GM19452 (cell line): ENCODE data around the gene MPZL2.
A peak's percentile ranks its signal among the peaks of the same experiment; 100 is the strongest.

Source experiments
- ATAC-seq: cut with Tn5 transposase; IDR thresholded peaks from one replicate; pipeline ENCODE4 v1.9.1; 2021; ENCODE audit not compliant: unreplicated experiment

Gene MPZL2

DNA sequence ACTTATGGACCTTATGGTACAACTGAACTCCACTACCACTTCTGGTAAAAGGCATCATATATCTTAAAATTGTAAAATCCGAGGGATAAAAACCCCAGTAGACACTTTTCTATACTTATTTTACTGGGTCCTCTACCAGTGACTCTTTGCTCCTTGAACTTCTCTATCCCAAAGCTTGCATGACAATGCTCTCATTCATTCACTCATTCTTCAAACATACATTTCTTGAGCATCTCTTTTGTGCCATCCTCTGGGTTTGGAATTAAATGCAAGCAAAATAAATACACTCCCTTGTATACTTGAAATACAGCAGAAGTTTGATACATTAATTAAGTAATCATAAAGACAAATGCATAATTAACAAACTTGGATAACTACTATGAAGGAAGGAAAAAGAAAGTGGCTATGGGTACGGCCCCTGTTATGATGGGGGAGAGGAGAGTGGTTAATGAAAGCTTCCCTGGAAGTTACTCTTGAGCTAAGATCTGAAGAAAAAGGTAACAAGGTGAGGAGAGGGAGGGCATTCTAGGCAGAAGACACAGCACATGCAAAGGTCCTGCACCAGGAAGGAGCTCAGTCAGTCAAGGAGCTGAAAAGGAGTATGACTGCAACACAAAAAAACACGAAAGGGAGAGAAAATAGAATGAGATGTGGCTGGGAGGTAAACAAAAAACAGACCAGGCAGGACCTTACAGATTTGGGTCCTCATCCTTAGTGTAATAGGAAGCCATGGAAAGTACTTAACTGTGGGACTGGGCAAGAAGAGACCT is 19.9 kb downstream of the MPZL2 start:
- ATAC-seq, result no peak

- no peak for ATAC-seq
These were observed 20.9 kb downstream of the MPZL2 start for GRCh38 chr11:118243161-118243560.

GRCh38 chr11:118241764-118242098 is 22.4 kb downstream of the MPZL2 start:
- no peak for ATAC-seq

- ATAC-seq, result peak; percentile 80
These were observed 22.9 kb downstream of the MPZL2 start for GRCh38 chr11:118240999-118241763.

DNA sequence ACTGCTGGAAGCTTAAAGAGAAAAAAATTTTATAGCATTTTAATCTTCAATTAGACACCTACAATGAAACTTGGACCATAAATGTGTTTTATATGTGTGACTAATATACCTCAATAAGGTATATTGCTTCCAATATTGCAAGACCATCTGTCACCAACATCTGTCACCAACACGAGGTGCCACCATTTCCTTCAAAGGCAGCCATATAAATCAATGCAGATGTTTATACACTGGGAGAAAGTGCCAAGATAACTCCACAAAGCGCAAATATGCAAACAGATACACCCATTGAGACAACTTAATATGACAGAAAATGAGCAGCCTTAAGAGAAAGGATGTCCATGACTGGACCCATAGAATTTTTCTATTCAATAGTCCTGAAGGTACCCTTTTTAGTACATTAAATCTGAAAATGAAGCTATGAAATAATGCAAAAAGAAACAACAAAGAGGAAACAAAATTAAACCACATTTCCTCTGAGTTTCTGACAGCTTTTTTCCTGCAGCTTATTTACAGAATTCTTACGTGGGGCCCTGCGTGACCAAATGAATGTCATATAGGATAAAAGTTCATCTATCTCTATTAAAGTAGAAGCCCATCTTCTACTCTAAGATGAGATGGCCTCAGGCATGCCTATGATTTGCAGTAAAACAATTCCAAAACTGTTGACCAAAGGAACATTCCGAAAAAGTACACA is 24.4 kb downstream of the MPZL2 start:
- no peak for ATAC-seq

- ATAC-seq, result no peak
These were observed 25.2 kb downstream of the MPZL2 start for GRCh38 chr11:118238929-118239328.

GRCh38 chr11:118238421-118238820 is 25.7 kb downstream of the MPZL2 start:
- ATAC-seq, result no peak

DNA sequence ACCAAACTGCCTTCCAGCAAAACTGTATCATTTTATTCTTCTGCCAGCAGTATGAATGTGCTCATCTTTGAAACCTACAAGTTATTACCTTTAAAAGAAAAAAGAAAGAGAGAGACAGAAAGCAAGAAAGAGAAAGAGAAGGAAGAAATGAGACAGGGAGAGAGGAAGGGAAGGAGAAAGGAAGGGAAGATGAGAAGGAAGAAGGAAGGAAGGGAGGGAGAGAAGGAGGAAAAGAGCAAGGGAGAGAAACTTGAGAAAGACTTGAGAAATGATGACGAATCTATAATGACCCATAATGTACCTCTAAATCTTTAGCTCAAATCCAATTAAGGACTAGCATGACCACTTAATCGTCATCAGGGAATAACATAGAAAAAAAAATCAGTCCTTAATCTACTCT is 27.9 kb downstream of the MPZL2 start:
- ATAC-seq, result no peak

DNA sequence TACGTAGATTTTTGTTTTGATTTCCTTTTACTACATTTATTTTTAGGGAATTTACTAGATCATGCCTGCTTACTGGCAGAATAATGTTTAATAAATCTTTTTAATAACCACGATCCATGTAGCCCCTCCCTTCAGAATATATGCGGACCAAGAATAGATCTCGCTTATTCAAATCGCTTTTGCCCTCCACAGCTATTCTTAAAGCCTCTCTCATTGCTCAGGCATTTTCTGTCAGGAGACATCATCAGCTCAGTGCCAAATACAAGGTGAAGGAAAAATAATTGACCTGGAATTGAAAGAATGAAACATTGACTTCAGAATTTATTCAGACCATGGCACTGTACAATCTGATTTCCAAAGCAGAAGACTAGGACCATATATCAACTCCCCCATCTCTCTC is 29.3 kb downstream of the MPZL2 start:
- no peak for ATAC-seq

DNA sequence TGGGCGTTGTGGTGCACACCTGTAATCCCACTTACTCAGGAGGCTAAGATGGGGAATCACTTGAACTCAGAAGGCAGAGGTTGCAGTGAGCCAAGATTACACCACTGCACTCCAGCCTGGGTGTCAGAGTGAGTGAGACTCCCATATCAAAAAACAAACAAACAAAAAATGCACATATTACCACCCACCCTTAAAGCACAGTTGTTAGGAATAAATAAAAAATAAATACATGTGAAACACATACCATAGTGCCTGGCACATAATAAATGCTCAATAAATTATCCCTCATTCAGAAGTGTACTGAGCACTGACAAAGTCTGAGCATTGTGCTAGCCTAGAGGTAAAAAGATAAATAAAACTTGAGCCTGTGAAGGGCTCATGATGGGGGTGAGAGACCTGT is 30.2 kb downstream of the MPZL2 start:
- ATAC-seq, result no peak

DNA sequence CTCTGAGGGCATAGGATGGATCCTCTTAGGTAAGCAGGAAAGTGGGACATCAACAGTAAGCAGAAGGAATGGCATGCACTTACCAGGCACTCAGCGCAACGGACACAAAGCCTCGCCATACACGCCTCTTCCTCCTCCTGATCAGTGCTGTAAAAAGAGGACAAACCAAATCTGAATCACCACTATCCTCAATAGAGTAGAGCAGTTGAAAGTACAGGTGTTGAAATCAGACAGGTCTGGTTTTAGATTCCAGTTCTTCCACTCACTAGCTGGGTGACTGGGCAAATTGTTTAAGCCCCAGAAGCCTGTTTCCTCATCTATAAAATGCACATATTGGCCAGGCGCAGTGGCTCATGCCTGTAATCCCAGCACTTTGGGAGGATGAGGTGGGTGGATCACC is 30.7 kb downstream of the MPZL2 start:
- no peak for ATAC-seq

DNA sequence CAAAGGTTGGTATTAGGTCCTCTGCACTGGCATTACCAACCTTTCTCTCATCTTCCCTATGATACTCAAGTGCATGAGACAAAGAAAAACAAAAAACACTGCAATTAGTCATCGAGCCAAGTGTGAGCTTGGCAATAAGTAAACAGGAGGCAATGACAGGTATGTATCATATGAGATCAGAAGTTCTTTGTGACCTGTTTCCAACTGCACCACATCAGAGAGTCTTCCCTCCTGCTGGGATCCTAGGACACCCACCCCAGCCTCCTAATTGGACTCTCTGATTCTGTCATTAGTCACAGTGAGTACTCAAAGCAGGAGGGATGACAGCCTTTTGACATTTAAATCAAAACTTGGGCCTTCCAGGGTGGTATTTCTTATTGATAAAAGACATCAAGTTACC is 31.4 kb downstream of the MPZL2 start:
- no peak for ATAC-seq

GRCh38 chr11:118231461-118231860 is 32.6 kb downstream of the MPZL2 start:
- ATAC-seq, result no peak

DNA sequence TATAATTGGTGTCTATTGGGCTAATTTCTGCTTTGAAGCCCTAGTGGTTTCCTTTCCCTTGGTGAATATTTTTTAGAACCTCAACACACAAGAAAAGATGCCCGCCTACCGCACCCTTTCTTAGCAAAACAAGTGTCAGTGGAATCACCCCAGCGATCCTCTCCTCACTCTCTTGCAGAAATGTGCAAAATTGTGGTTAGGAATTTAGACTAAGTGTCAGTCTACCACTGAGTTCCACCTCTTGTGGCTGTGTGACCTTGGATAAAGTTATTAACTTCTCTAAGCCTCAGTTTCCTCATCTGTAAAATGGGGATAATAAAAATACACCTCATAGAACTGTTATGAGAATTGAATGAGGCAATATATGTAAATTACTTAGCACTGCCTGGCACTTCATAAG is 34.0 kb downstream of the MPZL2 start:
- no peak for ATAC-seq

DNA sequence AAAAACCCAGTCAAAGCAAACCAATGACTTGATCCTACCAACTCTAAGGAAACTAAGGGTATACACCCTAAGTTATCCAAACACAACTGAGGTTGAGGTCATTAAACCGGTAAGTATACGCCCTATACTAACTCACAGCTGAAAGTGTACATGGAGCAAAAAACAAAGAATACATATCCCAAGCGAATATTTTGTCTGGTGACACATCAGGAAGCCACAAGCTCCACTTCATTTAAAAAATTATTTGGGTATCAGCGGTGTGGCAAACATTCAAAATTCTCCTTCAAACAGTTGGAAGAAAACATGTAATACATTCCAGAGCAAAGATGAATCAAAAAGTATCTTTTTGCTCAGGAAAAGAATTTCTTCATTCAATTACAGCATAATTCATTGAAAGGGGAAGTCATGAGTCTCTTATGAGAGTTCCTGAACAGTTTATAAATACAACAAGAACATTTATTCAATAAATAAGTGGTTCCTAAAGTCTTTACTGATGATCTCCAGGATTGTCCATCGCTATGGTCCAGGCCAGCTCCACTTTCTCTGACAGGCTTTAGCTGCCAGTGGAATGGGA is 34.7 kb downstream of the MPZL2 start:
- ATAC-seq, result no peak

DNA sequence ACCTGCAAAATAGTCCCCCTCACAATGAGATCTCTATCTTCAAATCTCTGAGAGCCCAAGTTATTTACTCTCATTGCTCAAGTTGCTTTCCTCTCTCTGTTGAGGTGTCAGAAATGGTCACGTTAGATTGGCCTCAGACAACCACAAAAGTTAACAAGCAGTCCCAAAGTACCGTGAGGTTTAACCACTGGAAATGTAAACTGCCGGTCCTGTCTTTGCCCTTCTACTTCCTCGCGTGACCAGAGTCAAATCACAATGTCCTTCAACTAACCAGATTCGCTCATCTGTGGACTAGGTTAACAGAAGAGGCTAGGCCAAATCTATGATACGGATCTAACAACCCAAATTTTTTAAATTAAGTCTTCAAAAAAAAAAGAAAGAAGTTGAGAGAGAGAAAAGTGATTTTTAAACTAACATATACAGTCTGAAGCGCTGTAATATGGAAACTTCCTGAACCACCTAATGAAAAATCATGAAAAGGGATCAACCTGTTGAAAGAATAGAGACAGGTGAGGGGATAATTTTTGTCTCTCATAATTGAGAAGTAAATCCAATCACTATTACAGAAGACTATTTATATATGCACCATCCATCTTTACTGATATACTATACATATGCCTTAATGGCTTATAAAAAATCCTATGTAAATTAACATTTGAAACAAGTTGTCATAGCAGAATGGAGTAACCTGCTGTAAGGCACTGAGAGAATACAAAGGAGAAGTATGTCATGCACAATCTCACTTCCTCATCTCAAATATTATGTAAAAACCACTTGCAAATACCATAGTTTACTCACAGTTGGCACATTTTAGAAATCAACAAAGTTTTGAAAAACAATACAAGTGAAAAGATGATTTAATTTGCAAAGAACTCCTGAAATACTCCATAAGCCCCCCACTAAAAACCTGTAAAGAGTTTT is 36.0 kb downstream of the MPZL2 start:
- peak; percentile 64 for ATAC-seq

DNA sequence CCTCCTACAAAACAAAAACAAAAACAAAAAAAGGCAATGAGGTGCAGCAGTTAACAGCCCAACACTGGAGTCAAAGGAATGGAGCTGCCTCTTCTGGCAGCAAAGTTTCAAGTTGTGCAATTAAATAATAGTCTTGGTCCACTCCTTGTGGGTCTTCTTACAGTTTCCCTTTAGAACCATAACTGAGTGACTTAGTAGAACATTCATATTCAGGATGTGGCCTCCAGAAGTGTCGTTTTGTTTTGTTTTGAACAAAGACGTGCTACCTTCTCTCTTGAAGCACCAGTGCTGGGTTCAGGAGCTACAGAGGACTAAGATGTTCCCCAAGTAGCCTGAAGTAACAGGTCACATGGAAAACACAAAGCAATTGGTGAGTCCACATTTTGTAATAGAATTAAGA is 37.3 kb downstream of the MPZL2 start:
- ATAC-seq, result no peak

DNA sequence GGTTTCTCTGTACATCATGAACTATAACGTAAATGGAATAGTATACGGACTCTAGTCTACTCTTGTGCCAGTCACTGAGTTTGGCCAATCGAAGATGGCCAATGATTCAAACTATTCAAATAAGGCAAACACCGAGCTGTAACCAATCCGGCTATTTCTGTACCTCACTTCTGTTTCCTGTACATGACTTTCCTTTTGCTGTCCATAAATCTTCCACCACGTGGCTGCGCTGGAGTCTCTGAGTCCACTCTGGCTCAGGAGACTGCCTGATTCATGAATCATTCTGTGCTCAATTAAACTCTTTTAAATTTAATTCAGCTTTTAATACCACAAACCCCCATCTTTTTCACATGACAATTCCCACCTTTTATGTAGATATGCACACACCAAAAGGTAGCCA is 37.8 kb downstream of the MPZL2 start:
- ATAC-seq, result no peak

GRCh38 chr11:118224511-118225188 is 39.4 kb downstream of the MPZL2 start, which contains the start of gene JAML:
Gene JAML (minus strand): TSS chr11:118225011. CDS start chr11:118214866, 10,145 bp downstream.
- no peak for ATAC-seq

GRCh38 chr11:118223992-118224391 is 40.1 kb downstream of the MPZL2 start:
- no peak for ATAC-seq
